Stimulated activated CD4-positive, alpha-beta T cell treated with anti-CD3 and anti-CD28 coated beads, TNF-alpha, amount 100 ng/mL, for 1 hour (primary cell): Measurements from ENCODE around the gene AMMECR1.
A peak's percentile ranks its signal among the peaks of the same experiment; 100 is the strongest.
"Not testable (repeated sequence)": the region's sequence is repeated elsewhere in the genome, so short reads cannot be mapped to it uniquely, and the experiment has no call there.

Source experiments
- DNase-seq, 3 donors: peaks; one replicate each; pipeline ENCODE4 v3.0.0-alpha.2; 2020; ENCODE audit warnings: low read depth in 3 of 3, low spot score in 1 of 3

The AMMECR1 gene

GRCh38 chrX:110317820-110318663, at the start of gene AMMECR1:
Gene AMMECR1 (minus strand): TSS chrX:110318085. CDS start chrX:110318071, 14 bp downstream.
- DNase-seq: peak; percentile 33 to 64 (median 60)

GRCh38 chrX:110363244-110363643, 45.4 kb upstream of the AMMECR1 start:
- no peak for DNase-seq

- DNase-seq: no peak
Measured at GRCh38 chrX:110359273-110359672, 41.4 kb upstream of the AMMECR1 start.

- no peak for DNase-seq
Measured at GRCh38 chrX:110358548-110358947, 40.7 kb upstream of the AMMECR1 start, which contains the start of gene RTL9. Gene RTL9 (plus strand): TSS chrX:110358848. CDS start chrX:110450618, 91,770 bp downstream.

- DNase-seq: no peak
Measured at GRCh38 chrX:110346681-110347080, 28.8 kb upstream of the AMMECR1 start.

- no peak for DNase-seq
Measured at GRCh38 chrX:110341189-110342035, 23.5 kb upstream of the AMMECR1 start.

GRCh38 chrX:110338935-110339334, 21.1 kb upstream of the AMMECR1 start:
- no peak for DNase-seq

GRCh38 chrX:110333458-110333857, 15.6 kb upstream of the AMMECR1 start:
- not testable (repeated sequence) for DNase-seq

- no peak for DNase-seq
Measured at GRCh38 chrX:110331444-110332030, 13.7 kb upstream of the AMMECR1 start.

GRCh38 chrX:110328613-110329012, 10.7 kb upstream of the AMMECR1 start:
- DNase-seq: not testable (repeated sequence)

- DNase-seq: no peak
Measured at GRCh38 chrX:110327336-110327735, 9.5 kb upstream of the AMMECR1 start.

- DNase-seq: no peak
Measured at GRCh38 chrX:110326712-110327111, 8.8 kb upstream of the AMMECR1 start.

- no peak for DNase-seq
Measured at GRCh38 chrX:110322603-110323002, 4.7 kb upstream of the AMMECR1 start.

GRCh38 chrX:110321670-110322069, 3.8 kb upstream of the AMMECR1 start:
- DNase-seq: no peak

GRCh38 chrX:110321081-110321480, 3.2 kb upstream of the AMMECR1 start:
- DNase-seq: no peak

- DNase-seq: no peak
Measured at GRCh38 chrX:110320381-110320987, 2.6 kb upstream of the AMMECR1 start.

GRCh38 chrX:110318664-110318968, 731 bp upstream of the AMMECR1 start:
- DNase-seq: no peak

GRCh38 chrX:110317061-110317819, 645 bp downstream of the AMMECR1 start:
- DNase-seq: peak in 1 of 3 donors; percentile 7

GRCh38 chrX:110316351-110317060, 1.4 kb downstream of the AMMECR1 start:
- no peak for DNase-seq

- no peak for DNase-seq
Measured at GRCh38 chrX:110315551-110315950, 2.3 kb downstream of the AMMECR1 start.
